ENCODE data around the gene CTNNA1. TPM values are rescaled to one million over a fixed set of nuclear protein-coding genes. Genes with fewer than 3 reads are reported as not detected.

CTNNA1 gene
- total and polyA plus RNA-seq, 2 donors (not counting 3 experiments of a cell fraction or from before 2014, with no cell fraction given) = 156 to 394 TPM

- dilution Hi-C loops (cut with MboI; ENCODE audit: extremely low pct_ligation_motif_present, low sequenced_read_pairs) = no loop called here
- intact Hi-C loops (cut with micrococcal nuclease) = no loop called here
- no TSS peak for BruUV-seq (replicated peaks)
- Histone ChIP-seq H3K79me2 (ENCODE audit: control insufficient read depth, insufficient read depth, low read length) (peaks cover 2% of the 10 kb centered on the region), H3K4me1 (ENCODE audit: control insufficient read depth, extremely low read depth, insufficient read depth, low read length) (peaks cover 24% of the 10 kb centered on the region), H3K9ac (replicated peaks; ENCODE audit: extremely low read depth, insufficient read depth, low read length) (no peak overlapping the region), H3K36me3 (ENCODE audit: control insufficient read depth in 2 of 2, extremely low read depth in 1 of 2, insufficient read depth in 2 of 2, low read length in 2 of 2) (peaks cover 4% of the 10 kb centered on the region in 2 experiments), H3K27me3 (ENCODE audit: control insufficient read depth in 2 of 2, insufficient read depth in 2 of 2, low read length in 2 of 2) (no peaks in the 10 kb centered on the region), H4K20me1 (replicated peaks; ENCODE audit: control insufficient read depth, extremely low read depth, insufficient read depth, low read length) (peaks cover 4% of the 10 kb centered on the region), H3K4me2 (ENCODE audit: insufficient read depth, low read length) (no peak overlapping the region), H3K27ac (ENCODE audit: insufficient read depth, low read depth, low read length) (no peak overlapping the region), H2AFZ (ENCODE audit: low read depth, low read length) (no peak overlapping the region), H3K9me1 (replicated peaks; ENCODE audit: control insufficient read depth, extremely low read depth, insufficient read depth, low read length) (no peaks in the 10 kb centered on the region), H3K4me3 (replicated peaks in 1 of 3; ENCODE audit: insufficient read depth in 1 of 3, low read depth in 1 of 3, low read length in 3 of 3) (no peak overlapping the region), H3K9me3 (replicated peaks; ENCODE audit: control insufficient read depth, insufficient read depth, low read length) (no peaks in the 10 kb centered on the region)
- TF ChIP-seq JUN (IDR thresholded peaks at IDR 0.05; ENCODE audit: borderline replicate concordance, insufficient read depth, insufficient read length, low read depth) (no peak), GATA2 (IDR thresholded peaks at IDR 0.05; ENCODE audit: insufficient read depth, insufficient read length, low read depth, low read length) (no peak), POLR2A (IDR thresholded peaks at IDR 0.05; ENCODE audit: low read depth, low read length) (no peak), CTCF (IDR thresholded peaks at IDR 0.05; ENCODE audit: extremely low read depth in 1 of 2, insufficient read depth in 1 of 2, low read depth in 1 of 2, low read length in 2 of 2) (no peak), POLR2AphosphoS5 (IDR thresholded peaks at IDR 0.05; ENCODE audit: insufficient read depth, low read depth, low read length) (no peak), EZH2 (IDR thresholded peaks at IDR 0.05; ENCODE audit: borderline replicate concordance, low read depth, low read length, severe bottlenecking) (no peak), MYC (IDR thresholded peaks at IDR 0.05; ENCODE audit: low read depth, low read length) (no peak), FOS (IDR thresholded peaks at IDR 0.05; ENCODE audit: borderline replicate concordance, insufficient read depth, low read length) (no peak)
- TF ChIP-seq, protein P1, sequence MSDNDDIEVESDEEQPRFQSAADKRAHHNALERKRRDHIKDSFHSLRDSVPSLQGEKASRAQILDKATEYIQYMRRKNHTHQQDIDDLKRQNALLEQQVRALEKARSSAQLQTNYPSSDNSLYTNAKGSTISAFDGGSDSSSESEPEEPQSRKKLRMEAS (IDR thresholded peaks at IDR 0.05; ENCODE audit: insufficient read depth, insufficient read length) = no peak
- POLR2A ChIA-PET = no interaction called here
- DNase-seq (ENCODE audit: low read depth, low spot score) = no peak
- CTCF ChIA-PET = interaction anchor here (1.1 kb wide), 1 partner anchor 8 kb away, joined by 3 read pairs; no protein-coding TSS in a partner anchor
- no peak for FAIRE-seq
These were observed 142.7 kb downstream of the CTNNA1 start for GRCh38 chr5:138895918-138896317.

Data from endothelial cell of umbilical vein (primary cell).